Endothelial cell of umbilical vein (primary cell): ENCODE results near the gene B3GNT7.
"Not testable (repeated sequence)": the region's sequence is repeated elsewhere in the genome, so short reads cannot be mapped to it uniquely, and the experiment has no call there.

Source experiments
- EZH2 ChIP-seq: IDR thresholded peaks from 2 replicates; pipeline ENCODE4 v1.6.1; 2012; ENCODE audit warnings: borderline replicate concordance, low read depth, mild to moderate bottlenecking, moderate library complexity, low read length, inconsistent platforms; ENCODE audit not compliant: severe bottlenecking
- FOS ChIP-seq: IDR thresholded peaks from 2 replicates; pipeline ENCODE4 v1.6.1; 2011; ENCODE audit warnings: mild to moderate bottlenecking, low read length, moderate library complexity, borderline replicate concordance; ENCODE audit not compliant: insufficient read depth
- GATA2 ChIP-seq: IDR thresholded peaks from 2 replicates; pipeline ENCODE4 v1.7.0; 2011; ENCODE audit warnings: low read depth, mild to moderate bottlenecking, moderate library complexity, mixed read lengths, low read length; ENCODE audit not compliant: insufficient read length, insufficient read depth
- JUN ChIP-seq: IDR thresholded peaks from 2 replicates; pipeline ENCODE4 v1.6.1; 2011; ENCODE audit warnings: borderline replicate concordance, low read depth; ENCODE audit not compliant: insufficient read length, insufficient read depth
- MAX ChIP-seq: IDR thresholded peaks from 2 replicates; pipeline ENCODE4 v1.6.1; 2011; ENCODE audit not compliant: insufficient read depth, insufficient read length
- MYC ChIP-seq: IDR thresholded peaks from one replicate; pipeline ENCODE4 v1.6.1; 2011; ENCODE audit warnings: mild to moderate bottlenecking, low read depth, low read length
- POLR2A ChIP-seq: IDR thresholded peaks from 2 replicates; pipeline ENCODE4 v1.6.1; 2012; ENCODE audit warnings: low read depth, mild to moderate bottlenecking, control low read depth, low read length
- POLR2AphosphoS5 ChIP-seq: IDR thresholded peaks from 2 replicates; pipeline ENCODE4 v1.6.1; 2012; ENCODE audit warnings: low read depth, mild to moderate bottlenecking, control low read depth, low read length, moderate library complexity; ENCODE audit not compliant: insufficient read depth
- TF ChIP-seq, protein P1 (sequence below), 2 donors: IDR thresholded peaks; 1 replicate in 1 of 2; 2 replicates in 1 of 2; pipeline ENCODE4 v1.5.1; 2011; ENCODE audit warnings: low read length in 2 of 2, mild to moderate bottlenecking in 2 of 2, moderate library complexity in 2 of 2, control low read depth in 1 of 2, inconsistent platforms in 1 of 2, low read depth in 1 of 2; ENCODE audit not compliant: insufficient read depth in 1 of 2; ENCODE audit errors: extremely low read depth in 1 of 2

DNA sequence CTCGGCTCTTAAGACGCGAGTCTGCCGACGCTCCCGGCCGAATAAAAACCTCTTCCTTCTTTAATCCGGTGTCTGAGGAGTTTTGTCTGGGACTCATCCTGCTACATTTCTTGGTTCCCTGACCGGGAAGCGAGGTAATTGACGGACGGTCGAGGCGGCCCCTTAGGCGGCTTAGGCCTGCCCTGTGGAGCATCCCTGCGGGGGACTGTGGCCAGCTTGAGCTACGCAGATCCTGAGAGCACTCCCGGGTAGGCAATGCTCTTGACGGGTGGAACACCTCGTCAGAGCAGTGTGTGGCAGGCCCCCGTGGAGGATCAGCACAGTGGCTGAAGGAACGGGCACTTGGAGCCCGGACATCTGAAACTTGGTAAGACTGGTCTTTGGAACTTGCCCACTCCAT lies 5.6 kb downstream of the B3GNT7 start:
- TF ChIP-seq EZH2, POLR2AphosphoS5, POLR2A, MAX, GATA2, JUN, MYC, FOS: not testable (repeated sequence)
- TF ChIP-seq, protein P1, sequence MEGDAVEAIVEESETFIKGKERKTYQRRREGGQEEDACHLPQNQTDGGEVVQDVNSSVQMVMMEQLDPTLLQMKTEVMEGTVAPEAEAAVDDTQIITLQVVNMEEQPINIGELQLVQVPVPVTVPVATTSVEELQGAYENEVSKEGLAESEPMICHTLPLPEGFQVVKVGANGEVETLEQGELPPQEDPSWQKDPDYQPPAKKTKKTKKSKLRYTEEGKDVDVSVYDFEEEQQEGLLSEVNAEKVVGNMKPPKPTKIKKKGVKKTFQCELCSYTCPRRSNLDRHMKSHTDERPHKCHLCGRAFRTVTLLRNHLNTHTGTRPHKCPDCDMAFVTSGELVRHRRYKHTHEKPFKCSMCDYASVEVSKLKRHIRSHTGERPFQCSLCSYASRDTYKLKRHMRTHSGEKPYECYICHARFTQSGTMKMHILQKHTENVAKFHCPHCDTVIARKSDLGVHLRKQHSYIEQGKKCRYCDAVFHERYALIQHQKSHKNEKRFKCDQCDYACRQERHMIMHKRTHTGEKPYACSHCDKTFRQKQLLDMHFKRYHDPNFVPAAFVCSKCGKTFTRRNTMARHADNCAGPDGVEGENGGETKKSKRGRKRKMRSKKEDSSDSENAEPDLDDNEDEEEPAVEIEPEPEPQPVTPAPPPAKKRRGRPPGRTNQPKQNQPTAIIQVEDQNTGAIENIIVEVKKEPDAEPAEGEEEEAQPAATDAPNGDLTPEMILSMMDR (IDR thresholded peaks at IDR 0.05; ENCODE audit: extremely low read depth in 1 of 2, insufficient read depth in 1 of 2, low read depth in 1 of 2, low read length in 2 of 2), result not testable (repeated sequence)
